ENCODE data around the gene CCT7. TPM values are rescaled to one million over a fixed set of nuclear protein-coding genes. Genes with fewer than 3 reads are reported as not detected.

CCT7 gene
- total RNA-seq, 1 donor from 2014 or later, result 584 TPM

GRCh38 chr2:73290049-73290839 lies 56.1 kb downstream of the CCT7 start:
- H3K27ac Mint-ChIP-seq, result no peak overlapping the region
- DNase-seq (ENCODE audit: low spot score), result peak; percentile 31
- H3K27me3 Mint-ChIP-seq (ENCODE audit: low read depth), result peaks cover 58% of the 10 kb centered on the region
- no peaks in the 10 kb centered on the region for H3K9me3 Mint-ChIP-seq
- intact Hi-C loops (cut with micrococcal nuclease), result loop anchor here (5.0 to 10.0 kb wide), 2 partner anchors 78 to 365 kb away; partner anchors contain the start of gene SMYD5
- no peaks in the 10 kb centered on the region for H3K36me3 Mint-ChIP-seq (ENCODE audit: low read depth)
- H3K4me1 Mint-ChIP-seq (ENCODE audit: low read depth), result peaks cover 10% of the 10 kb centered on the region
- no peak overlapping the region for H3K4me3 Mint-ChIP-seq (ENCODE audit: low read depth)

GRCh38 chr2:73291093-73291460 lies 57.0 kb downstream of the CCT7 start:
- peaks cover 61% of the 10 kb centered on the region for H3K27me3 Mint-ChIP-seq (ENCODE audit: low read depth)

GRCh38 chr2:73291461-73292315 lies 57.6 kb downstream of the CCT7 start:
- no peak overlapping the region for H3K27ac Mint-ChIP-seq
- H3K27me3 Mint-ChIP-seq (ENCODE audit: low read depth), result peaks cover 65% of the 10 kb centered on the region
- H3K4me3 Mint-ChIP-seq (ENCODE audit: low read depth), result peak overlapping the region; percentile 65
- H3K36me3 Mint-ChIP-seq (ENCODE audit: low read depth), result no peaks in the 10 kb centered on the region
- H3K4me1 Mint-ChIP-seq (ENCODE audit: low read depth), result peaks cover 5% of the 10 kb centered on the region
- intact Hi-C loops (cut with micrococcal nuclease), result loop anchor here (5.0 to 10.0 kb wide), 2 partner anchors 79 to 367 kb away; partner anchors contain the start of gene SMYD5
- H3K9me3 Mint-ChIP-seq, result no peaks in the 10 kb centered on the region
- no peak for DNase-seq (ENCODE audit: low spot score)

More at GRCh38 chr2:73291093-73291460, 57.0 kb downstream of the CCT7 start:
- Mint-ChIP-seq H3K27ac (no peak overlapping the region), H3K4me1 (ENCODE audit: low read depth) (peaks cover 5% of the 10 kb centered on the region), H3K36me3 (ENCODE audit: low read depth) (no peaks in the 10 kb centered on the region), H3K4me3 (ENCODE audit: low read depth) (peak overlapping the region; percentile 65), H3K9me3 (no peaks in the 10 kb centered on the region)
- DNase-seq (ENCODE audit: low spot score), result peak; percentile 53
- intact Hi-C loops (cut with micrococcal nuclease), result loop anchor here (5.0 to 10.0 kb wide), 2 partner anchors 79 to 366 kb away; partner anchors contain the start of gene SMYD5

GRCh38 chr2:73292316-73292905 lies 58.3 kb downstream of the CCT7 start:
- DNase-seq (ENCODE audit: low spot score), result no peak
- Mint-ChIP-seq H3K9me3 (no peaks in the 10 kb centered on the region), H3K4me3 (ENCODE audit: low read depth) (peak overlapping the region; percentile 62), H3K36me3 (ENCODE audit: low read depth) (no peaks in the 10 kb centered on the region), H3K27me3 (ENCODE audit: low read depth) (peaks cover 67% of the 10 kb centered on the region), H3K4me1 (ENCODE audit: low read depth) (peaks cover 5% of the 10 kb centered on the region), H3K27ac (no peak overlapping the region)
- intact Hi-C loops (cut with micrococcal nuclease), result loop anchor here (5.0 to 10.0 kb wide), 2 partner anchors 80 to 368 kb away; partner anchors contain the start of gene SMYD5

- no peak overlapping the region for H3K27ac Mint-ChIP-seq
- H3K4me1 Mint-ChIP-seq (ENCODE audit: low read depth), result peaks cover 5% of the 10 kb centered on the region
- no peaks in the 10 kb centered on the region for H3K9me3 Mint-ChIP-seq
- no peaks in the 10 kb centered on the region for H3K36me3 Mint-ChIP-seq (ENCODE audit: low read depth)
- H3K27me3 Mint-ChIP-seq (ENCODE audit: low read depth), result peaks cover 69% of the 10 kb centered on the region
- H3K4me3 Mint-ChIP-seq (ENCODE audit: low read depth), result peak overlapping the region; percentile 69
- no peak for DNase-seq (ENCODE audit: low spot score)
- intact Hi-C loops (cut with micrococcal nuclease), result loop anchor here (1.0 to 10.0 kb wide), 4 partner anchors 59 to 368 kb away; partner anchors contain the start of genes ALMS1, CCT7 and SMYD5
Observed at GRCh38 chr2:73292906-73293533, 58.9 kb downstream of the CCT7 start.

GRCh38 chr2:73293534-73294171 lies 59.5 kb downstream of the CCT7 start, which contains the start of gene EGR4:
EGR4 (minus strand) TSS chr2:73293548; CDS start chr2:73293317, 231 bp downstream.
- no peaks in the 10 kb centered on the region for H3K36me3 Mint-ChIP-seq (ENCODE audit: low read depth)
- peaks cover 5% of the 10 kb centered on the region for H3K4me1 Mint-ChIP-seq (ENCODE audit: low read depth)
- peak; percentile 87 for DNase-seq (ENCODE audit: low spot score)
- no peaks in the 10 kb centered on the region for H3K9me3 Mint-ChIP-seq
- no peak within 1 kb of the TSS for H3K27ac Mint-ChIP-seq
- peaks cover 67% of the 10 kb centered on the region for H3K27me3 Mint-ChIP-seq (ENCODE audit: low read depth)
- peak within 1 kb of the TSS; percentile 69 for H3K4me3 Mint-ChIP-seq (ENCODE audit: low read depth)
- intact Hi-C loops (cut with micrococcal nuclease), result loop anchor here (1.0 to 10.0 kb wide), 4 partner anchors 59 to 369 kb away; partner anchors contain the start of genes ALMS1, CCT7 and SMYD5

- Mint-ChIP-seq H3K36me3 (ENCODE audit: low read depth) (no peaks in the 10 kb centered on the region), H3K4me3 (ENCODE audit: low read depth) (no peak overlapping the region), H3K9me3 (no peaks in the 10 kb centered on the region), H3K4me1 (ENCODE audit: low read depth) (peaks cover 5% of the 10 kb centered on the region), H3K27me3 (ENCODE audit: low read depth) (peaks cover 63% of the 10 kb centered on the region), H3K27ac (no peak overlapping the region)
- intact Hi-C loops (cut with micrococcal nuclease), result loop anchor here (5.0 to 10.0 kb wide), 2 partner anchors 82 to 369 kb away; partner anchors contain the start of gene SMYD5
- DNase-seq (ENCODE audit: low spot score), result no peak
Observed at GRCh38 chr2:73294239-73294638, 60.1 kb downstream of the CCT7 start.

- DNase-seq (ENCODE audit: low spot score), result no peak
- peaks cover 5% of the 10 kb centered on the region for H3K4me1 Mint-ChIP-seq (ENCODE audit: low read depth)
- intact Hi-C loops (cut with micrococcal nuclease), result loop anchor here (10.0 kb wide), 1 partner anchor 371 kb away; no protein-coding TSS in a partner anchor
- no peak overlapping the region for H3K27ac Mint-ChIP-seq
- H3K9me3 Mint-ChIP-seq, result no peaks in the 10 kb centered on the region
- peaks cover 57% of the 10 kb centered on the region for H3K27me3 Mint-ChIP-seq (ENCODE audit: low read depth)
- H3K4me3 Mint-ChIP-seq (ENCODE audit: low read depth), result no peak overlapping the region
- H3K36me3 Mint-ChIP-seq (ENCODE audit: low read depth), result no peaks in the 10 kb centered on the region
Observed at GRCh38 chr2:73295751-73296400, 61.8 kb downstream of the CCT7 start.

GRCh38 chr2:73297151-73297559 lies 63.0 kb downstream of the CCT7 start:
- intact Hi-C loops (cut with micrococcal nuclease), result loop anchor here (10.0 kb wide), 1 partner anchor 372 kb away; no protein-coding TSS in a partner anchor
- Mint-ChIP-seq H3K9me3 (no peaks in the 10 kb centered on the region), H3K36me3 (ENCODE audit: low read depth) (no peaks in the 10 kb centered on the region), H3K27me3 (ENCODE audit: low read depth) (peaks cover 55% of the 10 kb centered on the region), H3K4me3 (ENCODE audit: low read depth) (no peak overlapping the region), H3K4me1 (ENCODE audit: low read depth) (no peaks in the 10 kb centered on the region), H3K27ac (no peak overlapping the region)
- no peak for DNase-seq (ENCODE audit: low spot score)

GRCh38 chr2:73297586-73297985 lies 63.5 kb downstream of the CCT7 start:
- no peak overlapping the region for H3K4me3 Mint-ChIP-seq (ENCODE audit: low read depth)
- intact Hi-C loops (cut with micrococcal nuclease), result loop anchor here (10.0 kb wide), 1 partner anchor 373 kb away; no protein-coding TSS in a partner anchor
- peaks cover 56% of the 10 kb centered on the region for H3K27me3 Mint-ChIP-seq (ENCODE audit: low read depth)
- H3K27ac Mint-ChIP-seq, result no peak overlapping the region
- no peak for DNase-seq (ENCODE audit: low spot score)
- H3K9me3 Mint-ChIP-seq, result no peaks in the 10 kb centered on the region
- no peaks in the 10 kb centered on the region for H3K4me1 Mint-ChIP-seq (ENCODE audit: low read depth)
- H3K36me3 Mint-ChIP-seq (ENCODE audit: low read depth), result no peaks in the 10 kb centered on the region

GRCh38 chr2:73300926-73301325 lies 66.8 kb downstream of the CCT7 start:
- Mint-ChIP-seq H3K27me3 (ENCODE audit: low read depth) (peaks cover 47% of the 10 kb centered on the region), H3K4me3 (ENCODE audit: low read depth) (no peak overlapping the region), H3K9me3 (no peaks in the 10 kb centered on the region), H3K4me1 (ENCODE audit: low read depth) (no peaks in the 10 kb centered on the region), H3K27ac (no peak overlapping the region), H3K36me3 (ENCODE audit: low read depth) (no peaks in the 10 kb centered on the region)
- DNase-seq (ENCODE audit: low spot score), result no peak
- intact Hi-C loops (cut with micrococcal nuclease), result no loop called here

Measured in activated T-helper 2 cell treated with anti-CD3 and anti-CD28 coated beads, Interferon-gamma antibody, Interleukin-2, Interleukin-4, amounts not matched to agents 10 μg/mL and 5 μg/mL and 100 μg/mL, durations not matched to agents 14 hours and 24 hours and 36 hours (primary cell).